A549 (cell line): ENCODE data around the gene MIS18A.

Experiments used
- CTCF ChIP-seq: fragments of >200 bp; sonication (Bioruptor Twin); formaldehyde crosslinking; IDR thresholded peaks from 3 replicates; pipeline ENCODE4 v1.5.1; 2016
- HOXB5 ChIP-seq: fragments of 250-450 bp; sonication (Bioruptor Pico); IDR thresholded peaks from 2 replicates; pipeline ENCODE4 v1.5.0; 2020; ENCODE audit warnings: mild to moderate bottlenecking, moderate library complexity
- POLR2A ChIP-seq: IDR thresholded peaks from 2 replicates; pipeline ENCODE4 v1.6.1; 2012; ENCODE audit warnings: mild to moderate bottlenecking, low read length
- RCOR1 ChIP-seq: fragments of 150-350 bp; IDR thresholded peaks from 2 replicates; pipeline ENCODE4 v1.6.1; 2014; ENCODE audit warnings: antibody characterized with exemption, low read length, low read depth

DNA sequence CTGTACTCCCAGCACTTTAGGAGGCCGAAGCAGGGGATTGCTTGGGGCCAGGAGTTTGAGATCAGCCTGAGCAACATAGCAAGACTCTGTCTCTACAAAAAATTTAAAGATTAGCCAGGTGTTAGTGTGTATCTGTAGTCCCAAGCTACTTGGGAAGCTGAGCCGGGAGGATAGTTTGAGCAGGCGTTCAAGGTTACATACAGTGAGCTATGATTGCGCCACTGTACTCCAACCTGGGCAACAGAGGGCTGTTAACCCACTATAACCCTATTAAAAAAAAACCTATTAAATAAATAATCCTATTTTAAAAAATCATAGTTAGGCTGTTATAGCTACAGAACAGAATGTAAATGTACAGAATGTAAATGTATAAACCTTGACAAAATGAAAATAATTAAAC lies 2.2 kb downstream of the MIS18A start:
- TF ChIP-seq RCOR1 (no peak), POLR2A (no peak), CTCF (no peak), HOXB5 (CRISPR knock-in tag) (no peak)
